ENCODE results near the gene CCT8.
"Not testable (repeated sequence)": the region's sequence is repeated elsewhere in the genome, so short reads cannot be mapped to it uniquely, and the experiment has no call there.

The CCT8 gene

DNA sequence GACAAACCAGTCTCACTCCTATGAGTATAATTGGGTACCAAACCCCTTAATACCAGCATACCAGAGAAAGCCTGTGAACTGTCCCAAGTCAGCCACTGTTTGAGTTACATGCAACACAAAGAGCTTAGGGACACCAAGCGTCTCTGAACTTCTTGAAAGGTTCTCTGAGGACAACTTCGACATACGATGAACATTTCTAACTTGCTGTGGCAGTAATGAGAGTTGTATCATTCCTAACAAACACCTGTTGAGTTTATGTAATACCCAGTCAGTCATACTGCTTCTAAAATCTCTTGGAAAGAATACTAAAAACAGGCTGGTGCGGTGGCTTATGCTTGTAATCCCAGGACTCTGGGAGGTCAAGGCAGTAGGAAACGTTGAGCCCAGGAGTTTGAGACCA, 18.4 kb downstream of the CCT8 start:
- ATAC-seq, result no peak
- Mint-ChIP-seq H3K9me3 (no peaks in the 10 kb centered on the region), H3K4me3 (no peak overlapping the region), H3K4me1 (no peaks in the 10 kb centered on the region), H3K27ac (peak overlapping the region; percentile 27), H3K36me3 (no peaks in the 10 kb centered on the region)
- DNase-seq (ENCODE audit: low spot score in 2 of 2), result no peak

- Mint-ChIP-seq H3K36me3 (no peaks in the 10 kb centered on the region), H3K27ac (peak overlapping the region; percentile 44), H3K9me3 (no peaks in the 10 kb centered on the region), H3K4me3 (no peak overlapping the region), H3K4me1 (no peaks in the 10 kb centered on the region)
- DNase-seq (ENCODE audit: low spot score in 2 of 2) (no peak), ATAC-seq (no peak)
Measured at GRCh38 chr21:29053656-29054055, 19.8 kb downstream of the CCT8 start.

- no peak overlapping the region for H3K4me3 Mint-ChIP-seq
- DNase-seq (ENCODE audit: low spot score in 2 of 2) (no peak), ATAC-seq (no peak)
- H3K27ac Mint-ChIP-seq, result peak overlapping the region; percentile 44
- H3K4me1 Mint-ChIP-seq, result no peaks in the 10 kb centered on the region
- no peaks in the 10 kb centered on the region for H3K9me3 Mint-ChIP-seq
- no peaks in the 10 kb centered on the region for H3K36me3 Mint-ChIP-seq
Measured at GRCh38 chr21:29053011-29053553, 20.4 kb downstream of the CCT8 start.

DNA sequence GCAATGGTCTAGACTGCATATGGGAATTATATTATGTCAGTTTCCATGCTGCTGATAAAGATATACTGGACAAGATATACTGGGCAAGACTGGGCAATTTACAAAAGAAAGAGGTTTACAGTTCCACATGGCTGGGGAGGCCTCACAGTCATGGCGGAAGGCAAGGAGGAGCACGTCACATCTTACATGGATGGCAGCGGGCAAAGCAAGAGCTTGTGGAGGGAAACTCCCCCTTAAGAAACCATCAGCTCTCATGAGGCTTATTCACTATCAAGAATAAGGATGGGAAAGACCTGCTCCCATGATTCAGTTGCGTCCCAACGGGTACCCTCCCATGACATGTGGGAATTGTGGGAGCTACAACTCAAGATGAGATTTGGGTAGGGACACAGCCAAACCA, 21.2 kb downstream of the CCT8 start:
- DNase-seq (ENCODE audit: low spot score in 2 of 2), result no peak
- Mint-ChIP-seq H3K4me3 (no peak overlapping the region), H3K36me3 (no peaks in the 10 kb centered on the region), H3K27ac (no peak overlapping the region), H3K9me3 (no peaks in the 10 kb centered on the region), H3K4me1 (no peaks in the 10 kb centered on the region)
- no peak for ATAC-seq

- Mint-ChIP-seq H3K36me3 (no peaks in the 10 kb centered on the region), H3K4me1 (peaks cover 12% of the 10 kb centered on the region), H3K9me3 (no peaks in the 10 kb centered on the region), H3K4me3 (no peak overlapping the region), H3K27ac (no peak overlapping the region)
- DNase-seq (ENCODE audit: low spot score in 2 of 2) (no peak), ATAC-seq (no peak)
Measured at GRCh38 chr21:29034678-29035077, 38.8 kb downstream of the CCT8 start.

- H3K4me1 Mint-ChIP-seq, result peaks cover 12% of the 10 kb centered on the region
- DNase-seq (ENCODE audit: low spot score in 2 of 2), result no peak
- ATAC-seq, result no peak
- H3K36me3 Mint-ChIP-seq, result no peaks in the 10 kb centered on the region
- H3K4me3 Mint-ChIP-seq, result no peak overlapping the region
- H3K9me3 Mint-ChIP-seq, result no peaks in the 10 kb centered on the region
- peak overlapping the region; percentile 33 for H3K27ac Mint-ChIP-seq
Measured at GRCh38 chr21:29033871-29034270, 39.6 kb downstream of the CCT8 start.

DNA sequence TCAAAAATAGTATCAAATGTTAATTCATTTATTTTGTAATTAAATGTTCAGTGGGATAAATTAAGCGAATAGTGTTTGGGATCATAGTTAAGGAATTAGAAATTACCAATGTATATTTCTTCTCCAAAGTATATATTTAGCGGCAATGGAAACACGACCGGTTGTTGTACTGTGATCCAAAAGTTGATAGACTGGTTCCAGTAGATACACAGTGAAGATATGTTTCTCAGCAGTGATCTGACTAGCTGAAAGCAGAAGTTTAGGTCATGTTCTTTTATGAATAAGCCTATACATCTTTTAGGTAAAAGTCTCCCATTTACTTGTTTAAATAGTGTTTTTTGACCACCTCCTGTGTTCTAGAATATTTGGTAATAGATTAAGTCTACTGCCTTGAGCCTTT, 40.1 kb downstream of the CCT8 start:
- Mint-ChIP-seq H3K4me3 (no peak overlapping the region), H3K9me3 (no peaks in the 10 kb centered on the region), H3K4me1 (peaks cover 12% of the 10 kb centered on the region), H3K27ac (peak overlapping the region; percentile 33), H3K36me3 (no peaks in the 10 kb centered on the region)
- DNase-seq (ENCODE audit: low spot score in 2 of 2) (no peak), ATAC-seq (no peak)

DNA sequence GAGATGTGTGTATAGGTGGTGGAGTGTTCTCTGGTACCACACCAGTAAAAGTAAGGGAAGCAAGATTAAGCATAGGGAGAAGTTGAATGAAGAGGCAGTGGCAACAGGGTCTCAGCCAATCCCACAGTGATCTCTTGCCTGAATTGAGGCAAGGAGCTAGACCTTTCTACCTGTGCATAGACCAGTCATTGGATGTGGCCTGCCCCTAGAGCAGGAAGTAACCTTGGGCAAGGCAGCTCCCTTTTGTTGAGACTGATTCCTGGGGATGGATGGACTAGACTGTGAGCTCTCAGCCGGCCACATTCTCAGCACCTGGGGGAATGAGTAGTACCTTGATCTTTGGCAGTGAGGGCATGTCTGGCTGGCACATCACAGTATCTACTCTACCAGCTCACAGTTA, 42.5 kb downstream of the CCT8 start:
- DNase-seq (ENCODE audit: low spot score in 2 of 2), result no peak
- peaks cover 11% of the 10 kb centered on the region for H3K36me3 Mint-ChIP-seq
- no peaks in the 10 kb centered on the region for H3K9me3 Mint-ChIP-seq
- peaks cover 16% of the 10 kb centered on the region for H3K4me1 Mint-ChIP-seq
- ATAC-seq, result no peak
- no peak overlapping the region for H3K4me3 Mint-ChIP-seq
- peak overlapping the region; percentile 13 for H3K27ac Mint-ChIP-seq

DNA sequence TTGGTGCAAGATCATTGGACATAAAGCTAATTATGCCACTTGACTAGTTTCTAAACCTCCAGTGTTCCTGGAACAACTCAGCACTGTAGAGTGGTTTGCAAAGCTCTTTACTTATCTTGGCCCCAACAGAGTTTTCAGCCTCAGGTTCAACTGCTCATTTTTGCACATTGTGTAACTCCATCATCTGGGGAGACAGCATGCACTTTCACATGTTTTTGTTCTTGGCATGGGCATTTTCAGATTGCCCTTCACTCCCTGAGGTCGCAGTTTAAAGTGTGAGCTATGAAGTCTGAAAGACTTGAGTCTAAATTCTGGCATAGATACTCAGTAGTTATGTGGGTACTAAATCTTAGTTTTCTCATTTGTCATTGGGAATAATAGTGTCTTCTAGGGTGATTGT, 43.9 kb downstream of the CCT8 start:
- Mint-ChIP-seq H3K36me3 (peaks cover 24% of the 10 kb centered on the region), H3K4me1 (peaks cover 28% of the 10 kb centered on the region), H3K4me3 (no peak overlapping the region), H3K9me3 (no peaks in the 10 kb centered on the region), H3K27ac (peak overlapping the region; percentile 13)
- no peak for ATAC-seq
- DNase-seq (ENCODE audit: low spot score in 2 of 2), result no peak

GRCh38 chr21:29025328-29025713, 48.1 kb downstream of the CCT8 start:
- H3K27ac Mint-ChIP-seq, result peak overlapping the region; percentile 97
- H3K36me3 Mint-ChIP-seq, result peaks cover 32% of the 10 kb centered on the region
- ATAC-seq (peak; percentile 41), DNase-seq (ENCODE audit: low spot score in 2 of 2) (no peak)
- H3K4me3 Mint-ChIP-seq, result peak overlapping the region; percentile 90
- no peaks in the 10 kb centered on the region for H3K9me3 Mint-ChIP-seq
- H3K4me1 Mint-ChIP-seq, result peaks cover 37% of the 10 kb centered on the region

GRCh38 chr21:29024474-29025327, 48.7 kb downstream of the CCT8 start, which contains the start of gene USP16:
Gene USP16, plus strand, starts transcription at chr21:29024668. Its CDS starts 3,246 bp downstream, at chr21:29027914.
- Mint-ChIP-seq H3K9me3 (no peaks in the 10 kb centered on the region), H3K4me3 (peak within 1 kb of the TSS; percentile 90), H3K36me3 (peaks cover 33% of the 10 kb centered on the region), H3K27ac (peak within 1 kb of the TSS; percentile 97), H3K4me1 (peaks cover 39% of the 10 kb centered on the region)
- DNase-seq (ENCODE audit: low spot score in 2 of 2) (peak; percentile 94 to 99), ATAC-seq (peak; percentile 97)

GRCh38 chr21:29022166-29022565, 51.3 kb downstream of the CCT8 start:
- no peak for ATAC-seq
- peak overlapping the region; percentile 50 for H3K27ac Mint-ChIP-seq
- H3K36me3 Mint-ChIP-seq, result peaks cover 42% of the 10 kb centered on the region
- H3K4me3 Mint-ChIP-seq, result peak overlapping the region; percentile 14
- no peaks in the 10 kb centered on the region for H3K9me3 Mint-ChIP-seq
- peaks cover 50% of the 10 kb centered on the region for H3K4me1 Mint-ChIP-seq
- no peak for DNase-seq (ENCODE audit: low spot score in 2 of 2)

GRCh38 chr21:29018540-29018939, 54.9 kb downstream of the CCT8 start:
- Mint-ChIP-seq H3K27ac (peak overlapping the region; percentile 80), H3K36me3 (peaks cover 14% of the 10 kb centered on the region), H3K4me1 (peaks cover 25% of the 10 kb centered on the region), H3K4me3 (peak overlapping the region; percentile 71), H3K9me3 (no peaks in the 10 kb centered on the region)
- ATAC-seq (no peak), DNase-seq (ENCODE audit: low spot score in 2 of 2) (no peak)

DNA sequence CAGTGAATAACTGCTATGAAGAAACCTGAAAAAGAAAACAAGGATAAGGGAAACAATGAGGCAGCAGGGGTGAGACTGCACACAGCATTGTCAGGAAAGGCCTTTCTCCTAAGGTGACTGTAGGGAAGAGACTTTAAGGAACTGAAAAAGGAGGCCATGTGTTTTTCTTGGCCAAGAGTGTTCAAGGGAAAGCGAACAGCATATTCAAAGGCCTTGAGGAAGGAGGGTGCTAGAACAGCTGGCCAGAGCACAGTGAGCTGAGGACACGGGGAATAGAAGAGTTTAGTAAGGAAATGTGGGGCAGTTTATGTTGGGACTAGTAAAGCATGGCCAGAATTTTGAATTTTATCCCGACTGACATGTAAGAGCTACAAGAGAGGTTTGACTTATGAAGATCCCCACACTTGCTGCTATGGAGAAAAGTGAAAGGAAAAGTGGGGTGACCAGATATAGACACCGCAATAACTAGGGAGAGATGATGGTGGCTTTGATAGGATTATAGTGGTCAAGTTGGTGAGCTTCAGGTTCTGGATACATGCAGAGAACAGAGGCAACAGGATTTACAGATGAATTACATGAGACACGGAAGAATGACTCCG, 55.7 kb downstream of the CCT8 start:
- peak overlapping the region; percentile 80 for H3K27ac Mint-ChIP-seq
- no peak for DNase-seq (ENCODE audit: low spot score in 2 of 2)
- no peaks in the 10 kb centered on the region for H3K9me3 Mint-ChIP-seq
- peaks cover 25% of the 10 kb centered on the region for H3K4me1 Mint-ChIP-seq
- H3K4me3 Mint-ChIP-seq, result peak overlapping the region; percentile 71
- H3K36me3 Mint-ChIP-seq, result peaks cover 14% of the 10 kb centered on the region
- ATAC-seq, result no peak

DNA sequence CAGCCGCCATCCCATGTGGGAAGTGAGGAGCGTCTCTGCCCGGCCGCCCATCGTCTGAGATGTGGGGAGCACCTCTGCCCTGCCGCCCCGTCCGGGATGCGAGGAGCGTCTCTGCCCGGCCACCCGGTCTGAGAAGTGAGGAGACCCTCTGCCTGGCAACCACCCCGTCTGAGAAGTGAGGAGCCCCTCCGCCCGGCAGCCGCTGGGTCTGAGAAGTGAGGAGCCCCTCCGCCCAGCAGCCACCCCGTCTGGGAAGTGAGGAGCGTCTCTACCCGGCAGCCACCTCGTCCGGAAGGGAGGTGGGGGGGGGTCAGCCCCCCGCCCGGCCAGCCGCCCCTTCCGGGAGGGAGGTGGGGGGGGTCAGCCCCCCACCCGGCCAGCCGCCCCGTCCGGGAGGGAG, 62.2 kb downstream of the CCT8 start:
- peaks cover 17% of the 10 kb centered on the region for H3K36me3 Mint-ChIP-seq
- not testable (repeated sequence) for H3K9me3 Mint-ChIP-seq; H3K4me3 Mint-ChIP-seq; H3K27ac Mint-ChIP-seq; H3K4me1 Mint-ChIP-seq; DNase-seq (ENCODE audit: low spot score in 2 of 2); ATAC-seq

GRCh38 chr21:29008367-29008766, 65.1 kb downstream of the CCT8 start:
- ATAC-seq, result no peak

More at GRCh38 chr21:29008367-29008766, 65.1 kb downstream of the CCT8 start:
- no peaks in the 10 kb centered on the region for H3K9me3 Mint-ChIP-seq
- no peak for DNase-seq (ENCODE audit: low spot score in 2 of 2)
- peaks cover 17% of the 10 kb centered on the region for H3K36me3 Mint-ChIP-seq
- no peak overlapping the region for H3K27ac Mint-ChIP-seq
- H3K4me1 Mint-ChIP-seq, result no peaks in the 10 kb centered on the region
- no peak overlapping the region for H3K4me3 Mint-ChIP-seq
